IPS-NIHi7 (cell line): ENCODE results near the gene RBFOX2.

Experiments used
- DNase-seq: peaks from one replicate; pipeline ENCODE4 v3.0.0; 2012; ENCODE audit warnings: mixed read lengths; ENCODE audit errors: extremely low spot score

RBFOX2 gene

DNA sequence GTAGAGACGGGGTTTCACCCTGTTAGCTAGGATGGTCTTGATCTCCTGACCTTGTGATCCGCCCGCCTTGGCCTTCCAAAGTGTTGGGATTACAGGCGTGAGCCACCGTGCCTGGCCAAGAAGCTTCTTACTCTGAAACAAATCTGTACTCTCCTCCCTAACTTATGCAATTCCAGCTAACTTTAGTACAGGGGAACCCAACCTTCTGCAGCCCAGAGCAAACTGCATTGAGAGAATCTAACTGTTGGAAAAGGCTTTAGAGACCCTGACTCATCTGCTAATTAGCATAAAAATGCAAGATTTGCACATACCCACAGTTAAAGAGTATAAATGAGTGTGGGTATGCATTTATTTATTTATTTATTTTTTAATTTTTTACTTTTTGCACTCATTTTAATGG, 246.1 kb downstream of the RBFOX2 start:
- DNase-seq: no peak

DNA sequence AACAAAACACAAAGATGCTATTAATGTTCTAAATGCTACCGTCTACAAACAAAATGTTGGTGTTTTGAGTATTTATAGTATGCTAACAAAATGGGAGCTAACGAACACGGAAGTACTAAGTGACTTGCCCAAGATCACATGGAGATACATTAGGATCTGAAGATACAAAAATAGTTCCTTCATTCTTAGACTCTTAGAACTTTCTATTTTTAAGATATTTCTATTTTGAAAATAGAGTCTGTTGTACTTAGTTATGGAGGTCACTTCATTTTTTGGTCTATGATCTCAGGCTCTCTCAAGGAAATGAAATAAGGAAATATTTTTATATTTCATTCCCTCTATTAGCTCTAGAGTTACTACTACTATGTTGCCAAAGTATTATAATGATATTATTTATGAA, 246.7 kb downstream of the RBFOX2 start:
- no peak for DNase-seq

DNA sequence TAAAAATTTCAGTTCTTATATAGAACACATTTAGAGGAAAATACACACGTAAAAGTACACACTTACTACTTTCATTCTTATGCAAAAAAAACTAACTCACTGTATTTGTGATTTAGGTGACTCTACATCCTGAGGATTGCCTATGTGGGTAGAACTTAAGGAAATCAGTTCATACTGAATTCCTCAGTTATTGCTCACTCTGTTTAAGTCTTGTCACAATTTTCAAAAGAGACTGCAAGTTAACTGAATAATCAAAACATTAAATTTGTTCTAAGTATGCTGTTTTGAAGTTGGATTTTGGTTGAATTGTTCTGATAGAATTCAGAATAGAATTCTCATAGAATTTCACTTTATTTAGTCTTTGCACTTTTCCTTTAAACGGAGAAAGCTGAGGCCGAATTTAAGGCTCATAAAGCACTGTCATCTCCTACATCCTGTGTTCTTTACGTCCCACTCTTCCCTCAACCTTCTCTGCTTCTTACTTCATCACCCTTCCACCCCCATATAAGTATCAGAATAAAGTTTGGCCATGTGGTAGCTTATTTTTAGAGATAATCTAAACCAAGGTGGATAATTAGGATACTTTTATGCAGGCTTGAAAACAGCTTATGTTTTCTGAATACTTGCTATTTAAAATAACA, 251.2 kb downstream of the RBFOX2 start:
- DNase-seq: no peak

DNA sequence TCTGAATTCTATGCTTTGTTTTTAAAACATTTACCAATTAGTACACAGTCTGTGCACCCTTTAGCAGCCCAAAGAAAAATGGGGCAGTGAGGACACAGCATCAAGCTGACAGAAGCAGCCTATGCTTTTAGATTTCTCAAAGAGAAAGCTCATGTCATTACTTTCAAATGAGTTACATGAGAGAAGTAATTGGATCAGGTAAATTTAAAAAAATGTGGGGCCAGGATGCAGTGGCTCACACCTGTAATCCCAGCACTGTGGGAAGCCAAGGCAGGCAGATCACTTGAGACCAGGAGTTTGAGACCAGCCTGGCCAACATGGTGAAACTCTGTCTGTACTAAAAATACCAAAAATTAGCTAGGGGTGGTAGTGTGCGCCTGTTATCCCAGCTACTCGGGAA, 253.3 kb downstream of the RBFOX2 start:
- no peak for DNase-seq

- no peak for DNase-seq
Measured at GRCh38 chr22:35769974-35770373, 258.6 kb downstream of the RBFOX2 start.

DNA sequence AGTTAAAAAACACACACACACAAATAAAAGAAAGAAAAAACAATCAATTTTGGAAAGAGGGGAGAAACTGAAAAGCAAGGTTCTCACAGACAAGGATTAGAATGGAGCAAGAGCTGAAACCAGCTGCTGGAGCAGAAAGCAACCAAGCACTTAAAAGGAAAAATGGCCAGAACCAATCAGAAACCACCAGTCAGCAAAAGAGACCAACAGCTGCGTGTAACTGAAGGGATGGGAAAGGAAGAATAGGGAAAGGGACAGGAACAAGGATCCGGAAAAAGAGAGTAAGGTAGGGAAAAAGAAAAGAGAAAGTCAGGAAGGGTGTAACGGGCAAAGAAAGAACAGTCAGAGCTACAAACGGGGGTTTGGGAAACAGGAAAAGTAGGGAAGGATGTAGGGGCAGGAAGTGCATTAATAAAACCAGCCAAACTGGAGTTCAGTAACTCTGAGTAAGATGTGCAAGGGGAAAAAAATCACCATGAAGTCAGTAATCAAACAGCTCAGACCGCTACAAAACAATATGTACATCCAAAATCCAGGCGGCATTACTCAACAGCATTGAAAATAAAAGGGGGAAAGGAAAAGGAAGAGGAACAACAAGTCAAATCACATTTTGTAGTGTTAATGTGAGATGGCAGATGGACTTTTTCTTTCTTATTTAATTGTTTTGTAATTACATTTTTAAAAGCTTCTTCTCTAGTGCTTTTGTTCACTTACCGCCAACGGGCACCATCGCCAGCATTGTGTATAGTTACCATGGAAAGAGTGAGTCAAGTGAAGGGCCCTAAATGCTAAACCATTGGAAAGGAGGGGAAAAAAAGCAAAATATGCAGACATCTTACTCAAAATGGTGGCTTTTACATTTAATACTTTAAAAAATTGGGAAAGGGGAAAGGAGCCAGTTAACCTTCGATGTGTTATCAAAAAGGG, 261.7 kb downstream of the RBFOX2 start:
- DNase-seq: peak; percentile 26

GRCh38 chr22:35761037-35761436, 267.6 kb downstream of the RBFOX2 start:
- peak; percentile 44 for DNase-seq

GRCh38 chr22:35758394-35758793, 270.2 kb downstream of the RBFOX2 start:
- DNase-seq: no peak

GRCh38 chr22:35756722-35757121, 271.9 kb downstream of the RBFOX2 start:
- DNase-seq: no peak

DNA sequence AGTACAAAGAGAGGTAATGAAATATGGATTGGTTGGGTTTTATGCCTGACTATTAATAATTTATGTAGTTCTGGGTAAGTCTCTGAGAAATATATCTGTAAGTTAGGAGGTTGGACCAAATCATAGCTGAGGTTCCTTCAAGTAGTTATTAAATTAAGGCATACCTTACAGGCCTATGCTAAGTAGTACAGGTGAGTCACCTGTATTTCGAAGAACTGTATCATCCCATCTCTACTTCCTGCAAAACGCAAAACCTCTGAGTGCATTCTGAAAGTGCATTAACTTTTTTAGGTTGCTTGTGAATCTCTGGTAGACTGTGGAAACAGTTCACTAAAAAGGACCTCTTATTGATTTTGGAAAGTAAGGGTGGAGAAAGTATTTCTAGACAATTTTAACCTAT, 273.9 kb downstream of the RBFOX2 start:
- DNase-seq: no peak

DNA sequence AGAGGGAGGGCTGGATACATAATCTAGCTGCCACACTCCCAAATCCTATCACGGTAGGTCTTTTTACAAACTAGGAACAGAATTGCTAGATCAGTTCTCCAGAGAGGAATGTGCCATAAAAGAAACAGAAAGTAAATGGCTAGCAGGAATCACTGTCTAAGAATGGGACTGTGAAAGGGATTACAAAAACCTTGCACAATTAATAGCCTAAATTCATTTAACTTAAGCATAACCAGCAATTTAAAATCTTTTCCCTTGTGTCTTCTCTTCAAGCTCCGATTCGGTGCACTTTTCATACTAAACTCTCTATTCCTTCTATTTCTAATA, 275.8 kb downstream of the RBFOX2 start:
- no peak for DNase-seq

DNA sequence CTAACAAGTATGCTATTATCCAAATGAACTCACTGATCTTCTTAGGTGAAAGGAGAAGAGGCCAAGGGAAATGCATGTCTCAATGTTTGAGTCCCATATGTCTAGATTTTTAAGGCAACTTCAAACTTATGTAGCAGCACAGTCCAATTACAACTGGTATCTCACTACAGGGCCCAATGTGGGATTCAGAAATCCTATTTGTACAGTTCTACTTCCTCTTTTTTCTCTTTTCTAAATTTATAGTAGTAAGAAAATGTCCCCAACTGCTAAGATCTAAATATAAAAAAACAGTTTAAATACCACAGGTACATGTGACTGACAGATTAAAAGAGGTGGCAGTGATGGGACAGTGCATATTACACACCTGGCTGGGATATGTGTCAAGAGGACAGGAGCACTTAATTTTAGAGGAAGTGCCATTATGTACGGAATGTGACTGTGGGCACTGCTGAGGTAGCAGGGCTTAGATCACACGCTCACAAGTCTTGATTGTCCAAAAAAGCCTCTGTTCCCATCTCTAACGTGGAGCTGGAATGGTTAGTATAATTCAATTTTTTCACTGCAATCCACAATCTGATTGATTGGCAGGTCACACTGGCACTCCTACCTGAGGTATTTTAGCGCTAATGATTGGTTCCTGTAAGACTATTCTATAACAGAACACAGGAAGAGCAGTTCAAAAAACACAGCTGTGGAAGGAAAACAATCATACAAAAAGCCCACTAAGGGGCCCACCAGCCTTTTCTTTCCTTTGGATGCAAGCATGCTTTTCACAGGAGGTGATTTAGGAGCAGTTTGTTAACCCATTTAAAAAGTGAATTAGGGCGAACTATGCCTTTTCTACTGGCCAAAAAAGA, 276.4 kb downstream of the RBFOX2 start:
- no peak for DNase-seq

GRCh38 chr22:35749808-35750207, 278.8 kb downstream of the RBFOX2 start:
- DNase-seq: no peak

GRCh38 chr22:35746946-35747703, 281.5 kb downstream of the RBFOX2 start:
- no peak for DNase-seq

DNA sequence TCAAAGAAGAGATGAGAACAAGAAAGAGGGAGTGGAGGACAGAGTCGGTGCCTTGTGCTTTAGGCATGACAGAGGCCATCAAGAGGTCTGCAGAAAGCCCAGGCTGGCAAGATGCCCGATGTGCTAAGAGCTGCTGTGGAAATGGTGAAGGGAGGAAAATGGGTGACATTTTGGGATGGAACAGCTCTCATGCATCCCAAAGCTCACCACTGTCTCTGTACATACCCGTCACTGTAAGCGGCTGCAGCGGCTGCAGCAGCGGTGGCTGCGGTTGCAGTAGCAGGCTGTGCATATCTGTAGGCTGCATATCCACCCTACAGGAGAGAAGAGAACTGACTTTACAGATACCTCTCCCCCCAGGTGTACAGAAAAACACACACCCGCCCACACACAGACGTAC, 282.4 kb downstream of the RBFOX2 start:
- no peak for DNase-seq

- no peak for DNase-seq
Measured at GRCh38 chr22:35743326-35743860, 285.2 kb downstream of the RBFOX2 start.

- DNase-seq: no peak
Measured at GRCh38 chr22:35742342-35743100, 286.1 kb downstream of the RBFOX2 start.

GRCh38 chr22:35740616-35741015, 288.0 kb downstream of the RBFOX2 start:
- DNase-seq: no peak

DNA sequence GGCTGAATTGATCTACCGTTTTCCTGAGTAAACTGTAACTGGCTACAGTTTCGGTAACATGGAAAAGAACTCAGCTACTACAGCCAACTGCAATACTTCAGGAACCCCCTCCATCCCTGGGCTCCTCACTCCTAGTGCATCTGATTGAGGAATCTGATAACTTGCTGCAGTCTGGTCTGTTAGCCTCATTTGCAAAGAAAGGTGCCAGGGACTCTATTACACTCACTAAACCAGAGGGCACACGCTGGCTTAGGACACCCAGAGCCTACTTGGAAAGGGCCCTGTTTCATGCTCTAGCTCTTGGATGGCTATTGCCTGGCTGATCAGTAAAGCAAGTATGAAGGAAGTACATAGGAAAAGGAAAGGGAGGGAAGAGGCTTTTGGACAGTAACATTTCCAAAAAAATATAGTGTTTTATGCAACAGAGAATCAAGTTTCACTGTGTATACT, 288.7 kb downstream of the RBFOX2 start:
- no peak for DNase-seq

DNA sequence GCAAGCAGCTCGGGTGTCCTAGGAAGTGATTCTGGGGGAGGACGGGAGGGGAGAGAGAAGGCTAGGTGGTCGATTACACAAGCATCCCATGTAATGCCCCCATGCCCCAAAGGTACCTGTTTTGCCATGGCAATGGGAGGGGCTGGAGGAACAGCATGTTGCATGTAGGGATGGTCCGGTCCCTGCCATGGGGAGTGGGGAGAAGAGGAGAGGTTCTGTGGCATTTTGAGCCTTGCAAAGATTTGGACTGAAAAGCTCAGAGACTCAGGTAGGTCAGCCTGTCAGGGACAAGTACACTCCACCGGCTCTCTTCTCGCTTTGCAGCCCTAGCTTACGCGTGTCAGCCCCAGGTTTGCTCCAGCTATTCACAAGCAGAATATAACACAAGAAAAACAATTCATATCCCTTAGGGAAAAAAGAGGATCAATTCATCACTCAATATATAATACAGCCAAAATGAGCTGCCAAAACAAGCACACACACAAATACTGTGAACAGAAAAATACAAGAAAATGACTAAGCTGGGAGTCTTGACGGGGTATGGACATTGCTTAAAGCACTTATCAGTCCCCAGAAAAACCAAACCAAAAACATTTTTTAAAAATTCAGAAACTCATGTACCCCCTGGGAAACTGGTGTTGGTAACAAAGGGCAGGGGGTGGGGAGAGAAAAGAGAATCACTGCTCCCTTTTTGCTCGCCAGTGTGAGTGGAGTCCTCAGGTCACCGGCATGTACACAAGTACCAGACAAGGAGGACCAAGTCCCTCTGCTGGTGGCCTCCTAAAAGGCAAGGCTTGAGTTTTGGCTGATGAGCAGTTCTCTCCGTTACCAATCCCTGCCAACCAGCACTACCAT, 289.3 kb downstream of the RBFOX2 start:
- no peak for DNase-seq
